GM08714 (cell line): ENCODE measurements around the gene CMAS.
"Not testable (repeated sequence)": the region's sequence is repeated elsewhere in the genome, so short reads cannot be mapped to it uniquely, and the experiment has no call there.

Experiments used
- H3K4me3 ChIP-seq: fragments of 200-500 bp; sonication (Bioruptor generic); 2 replicates; pipeline ENCODE4 v1.5.1; 2014; ENCODE audit warnings: mild to moderate bottlenecking, low read length, inconsistent platforms
- ZNF274 ChIP-seq: IDR thresholded peaks from 2 replicates; pipeline ENCODE4 v1.6.1; 2012; ENCODE audit warnings: mild to moderate bottlenecking, low read depth, low read length

Gene CMAS

DNA sequence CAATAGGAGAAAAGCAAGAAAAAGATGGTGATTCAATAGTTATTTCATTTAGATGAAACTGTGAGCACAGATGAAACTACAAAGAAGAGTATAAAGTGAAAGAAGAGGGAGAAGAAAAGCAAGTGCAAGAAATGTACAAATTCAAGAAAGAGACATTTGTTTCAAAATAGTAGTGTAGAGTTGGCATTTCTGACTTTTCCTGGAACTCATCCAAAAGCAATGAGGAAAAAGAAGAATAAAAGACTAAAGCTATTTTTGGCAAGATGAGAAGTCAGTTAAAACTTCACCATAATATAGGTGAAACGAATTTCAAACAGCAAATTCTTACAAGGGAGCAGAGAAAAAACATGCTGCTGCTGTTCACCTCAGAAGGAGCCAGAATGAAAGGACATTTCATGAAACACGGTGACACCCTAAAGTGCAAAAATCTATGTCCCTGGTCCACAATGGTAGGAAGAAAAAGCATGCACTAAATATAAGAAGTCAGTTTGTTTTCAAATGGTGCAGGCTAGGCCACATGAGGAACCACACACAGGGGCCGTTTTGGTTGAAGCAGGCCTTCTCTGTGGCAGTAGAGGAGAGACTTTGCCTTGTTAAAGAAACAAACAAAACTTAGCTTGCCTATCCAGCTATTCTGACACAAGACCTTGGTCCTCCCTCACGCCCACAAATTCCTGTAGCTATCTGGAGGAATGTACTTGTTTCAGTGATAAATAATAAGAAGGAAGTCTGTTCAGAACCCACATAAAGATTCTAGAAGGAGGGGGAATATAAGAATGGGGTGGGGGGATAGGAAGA is 11.1 kb upstream of the CMAS start:
- H3K4me3 ChIP-seq: no peak overlapping the region
- TF ChIP-seq ZNF274: no peak

DNA sequence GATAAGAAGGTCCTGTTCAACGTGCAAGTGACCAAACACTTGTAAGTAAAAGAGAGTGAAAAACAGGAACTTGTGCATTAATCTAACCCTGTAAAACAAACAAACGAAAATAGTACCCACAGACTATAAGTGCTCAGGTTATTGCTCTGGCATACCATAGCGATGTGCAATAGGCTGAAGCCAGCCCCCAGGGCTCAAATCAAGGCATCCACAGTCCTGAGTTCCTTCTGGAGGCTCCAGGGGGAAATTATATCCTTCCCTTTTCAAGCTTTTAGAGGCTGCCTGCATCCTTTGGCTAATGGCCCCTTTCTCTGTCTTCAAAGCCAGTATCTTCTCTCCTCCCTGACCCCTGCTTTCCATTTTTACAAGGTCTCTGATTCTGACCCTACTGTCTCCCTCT is 8.1 kb upstream of the CMAS start:
- H3K4me3 ChIP-seq: no peak overlapping the region
- no peak for TF ChIP-seq ZNF274

GRCh38 chr12:22038734-22039133 is 7.3 kb upstream of the CMAS start:
- no peak overlapping the region for H3K4me3 ChIP-seq
- no peak for TF ChIP-seq ZNF274

GRCh38 chr12:22039361-22039760 is 6.7 kb upstream of the CMAS start:
- TF ChIP-seq ZNF274: no peak
- no peak overlapping the region for H3K4me3 ChIP-seq

GRCh38 chr12:22042976-22043669 is 2.9 kb upstream of the CMAS start:
- TF ChIP-seq ZNF274: no peak
- H3K4me3 ChIP-seq: no peak overlapping the region

- H3K4me3 ChIP-seq: no peak overlapping the region
- TF ChIP-seq ZNF274: no peak
These were observed 2.1 kb upstream of the CMAS start for GRCh38 chr12:22043943-22044342.

GRCh38 chr12:22044391-22044790 is 1.6 kb upstream of the CMAS start:
- no peak overlapping the region for H3K4me3 ChIP-seq
- no peak for TF ChIP-seq ZNF274

DNA sequence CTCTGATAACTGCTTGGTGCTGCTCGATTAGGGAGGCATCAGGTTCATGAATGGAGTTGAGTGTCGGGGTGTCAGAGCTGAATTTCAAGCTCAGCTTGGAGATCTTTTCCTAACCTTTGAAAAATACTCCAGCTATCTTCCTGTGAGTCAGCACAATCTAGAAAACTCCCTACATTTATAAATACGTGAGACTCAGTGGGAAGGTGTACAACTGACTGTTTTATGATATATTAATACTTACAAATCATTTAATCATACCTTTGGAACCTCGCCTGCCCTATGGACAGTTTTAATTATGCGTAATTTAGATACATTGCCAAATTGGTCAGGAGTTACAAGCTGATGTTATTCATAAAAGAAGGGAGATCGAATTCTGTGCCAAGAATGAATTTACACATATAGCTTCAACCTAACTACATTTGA is 961 bp downstream of the CMAS start:
- peak overlapping the region; percentile 94 for H3K4me3 ChIP-seq
- no peak for TF ChIP-seq ZNF274

DNA sequence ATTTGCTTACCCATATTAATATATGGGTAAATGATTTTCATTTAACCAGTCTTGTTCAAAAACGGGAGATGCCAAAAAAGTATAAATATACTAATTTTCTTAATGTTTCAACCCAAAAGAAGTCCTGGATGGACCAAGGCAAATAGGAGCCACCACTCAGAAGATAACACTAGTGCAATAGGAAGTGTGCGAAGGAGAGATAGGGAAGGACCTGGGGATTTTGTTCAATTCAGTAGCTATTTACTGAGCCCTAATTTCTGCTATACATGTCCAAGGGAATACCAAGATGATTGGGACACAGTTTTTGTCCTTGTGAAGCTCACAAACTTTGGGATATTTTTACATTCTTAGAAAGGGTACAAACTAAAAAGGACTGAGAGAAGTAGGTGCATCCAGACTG is 1.5 kb downstream of the CMAS start:
- no peak overlapping the region for H3K4me3 ChIP-seq
- no peak for TF ChIP-seq ZNF274

- no peak for TF ChIP-seq ZNF274
- no peak overlapping the region for H3K4me3 ChIP-seq
These were observed 2.5 kb downstream of the CMAS start for GRCh38 chr12:22048351-22049041.

GRCh38 chr12:22050078-22050477 is 4.1 kb downstream of the CMAS start:
- TF ChIP-seq ZNF274: no peak
- H3K4me3 ChIP-seq: no peak overlapping the region

DNA sequence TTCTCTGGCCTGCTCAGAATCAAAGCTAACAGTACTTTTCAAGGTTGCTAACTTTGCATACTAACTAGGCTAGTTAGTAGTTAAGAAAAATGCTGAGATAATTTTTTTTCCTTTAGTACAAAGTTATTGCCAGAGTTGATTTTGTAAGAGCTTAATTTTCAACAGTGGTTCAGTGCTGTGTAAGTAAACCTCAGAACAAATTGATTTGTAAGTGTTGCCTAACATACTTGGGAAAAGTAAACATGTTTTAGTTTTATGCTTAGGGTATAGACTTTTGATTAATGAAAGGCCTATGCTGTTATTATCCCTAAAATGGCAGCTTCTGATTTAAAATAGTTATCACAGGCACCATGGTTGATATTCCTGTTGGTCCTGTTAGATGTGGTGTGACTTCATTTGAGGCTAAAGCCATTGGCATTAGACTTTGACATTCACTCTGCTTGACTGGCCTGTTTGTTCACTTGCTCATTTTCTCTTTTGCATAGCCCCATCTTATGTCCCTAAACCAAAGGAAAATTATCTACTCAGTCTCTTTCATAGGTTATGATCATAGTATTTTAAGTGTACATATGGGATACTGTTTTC is 5.2 kb downstream of the CMAS start:
- TF ChIP-seq ZNF274: no peak
- H3K4me3 ChIP-seq: no peak overlapping the region

GRCh38 chr12:22052994-22053393 is 7.0 kb downstream of the CMAS start:
- not testable (repeated sequence) for H3K4me3 ChIP-seq

GRCh38 chr12:22054155-22054554 is 8.1 kb downstream of the CMAS start:
- no peak for TF ChIP-seq ZNF274
- H3K4me3 ChIP-seq: no peak overlapping the region
